ENCODE measurements around the gene ATP10A.

DNA sequence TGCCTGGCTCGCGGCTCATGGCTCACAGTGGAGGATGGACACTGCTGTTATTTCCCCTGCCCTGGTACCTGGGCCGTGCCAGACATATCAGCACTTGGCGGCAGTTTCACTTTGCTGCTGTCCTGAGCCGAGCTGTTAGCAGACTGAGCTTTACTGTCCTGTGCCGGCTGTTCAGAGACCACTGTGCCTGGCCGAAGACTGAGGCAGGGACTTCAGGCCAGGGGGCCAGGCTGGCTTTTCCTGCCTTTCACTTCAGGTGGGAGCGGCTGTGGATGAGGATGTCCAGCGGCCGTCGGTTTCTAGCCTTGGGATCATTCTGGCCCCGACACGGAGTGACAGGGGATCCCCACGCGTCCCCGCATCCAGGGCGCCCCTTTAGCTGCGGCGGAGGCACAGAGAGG lies 1.1 kb downstream of the ATP10A start:
- TF ChIP-seq, protein P1, sequence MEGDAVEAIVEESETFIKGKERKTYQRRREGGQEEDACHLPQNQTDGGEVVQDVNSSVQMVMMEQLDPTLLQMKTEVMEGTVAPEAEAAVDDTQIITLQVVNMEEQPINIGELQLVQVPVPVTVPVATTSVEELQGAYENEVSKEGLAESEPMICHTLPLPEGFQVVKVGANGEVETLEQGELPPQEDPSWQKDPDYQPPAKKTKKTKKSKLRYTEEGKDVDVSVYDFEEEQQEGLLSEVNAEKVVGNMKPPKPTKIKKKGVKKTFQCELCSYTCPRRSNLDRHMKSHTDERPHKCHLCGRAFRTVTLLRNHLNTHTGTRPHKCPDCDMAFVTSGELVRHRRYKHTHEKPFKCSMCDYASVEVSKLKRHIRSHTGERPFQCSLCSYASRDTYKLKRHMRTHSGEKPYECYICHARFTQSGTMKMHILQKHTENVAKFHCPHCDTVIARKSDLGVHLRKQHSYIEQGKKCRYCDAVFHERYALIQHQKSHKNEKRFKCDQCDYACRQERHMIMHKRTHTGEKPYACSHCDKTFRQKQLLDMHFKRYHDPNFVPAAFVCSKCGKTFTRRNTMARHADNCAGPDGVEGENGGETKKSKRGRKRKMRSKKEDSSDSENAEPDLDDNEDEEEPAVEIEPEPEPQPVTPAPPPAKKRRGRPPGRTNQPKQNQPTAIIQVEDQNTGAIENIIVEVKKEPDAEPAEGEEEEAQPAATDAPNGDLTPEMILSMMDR (conservative IDR thresholded peaks at IDR 0.05) = no peak
- TF ChIP-seq ZFX (IDR thresholded peaks at IDR 0.05) = no peak
